Natural killer cell (primary cell): Measurements from ENCODE around the gene UQCC5. TPM values are rescaled to one million over a fixed set of nuclear protein-coding genes. Genes with fewer than 3 reads are reported as not detected.

Experiments
- ATAC-seq, 3 donors: fragments of 150-1000 bp in 2 of 3; fragments of 200-7000 bp in 1 of 3; cut with Tn5 transposase; 1 replicate in 1 of 3; 2 replicates in 2 of 3; pipeline ENCODE4 v1.10.0; 2021; ENCODE audit warnings: mild to moderate bottlenecking in 2 of 3, moderate library complexity in 2 of 3
- DNase-seq, 2 donors: peaks; one replicate each; pipeline versions ENCODE4 v3.0.0 to v3.0.0-alpha.2; 2013 to 2021; ENCODE audit warnings: mixed read lengths in 1 of 2
- H3K27ac ChIP-seq: one replicate; pipeline ENCODE4 v1.5.1; 2013; ENCODE audit warnings: mild to moderate bottlenecking, low read length
- H3K27me3 ChIP-seq: one replicate; pipeline ENCODE4 v1.6.1; 2013; ENCODE audit warnings: low read length; ENCODE audit not compliant: control insufficient read depth, insufficient read depth
- H3K36me3 ChIP-seq: one replicate; pipeline ENCODE4 v1.6.1; 2013; ENCODE audit warnings: low read length; ENCODE audit not compliant: control insufficient read depth, insufficient read depth
- H3K4me1 ChIP-seq: one replicate; pipeline ENCODE4 v1.6.1; 2013; ENCODE audit warnings: low read length; ENCODE audit not compliant: control insufficient read depth, insufficient read depth
- H3K4me3 ChIP-seq: one replicate; pipeline ENCODE4 v1.5.1; 2013; ENCODE audit warnings: low read length
- H3K9me3 ChIP-seq: one replicate; pipeline ENCODE4 v1.6.1; 2013; ENCODE audit warnings: low read length; ENCODE audit not compliant: control insufficient read depth, insufficient read depth
- H3K27ac Mint-ChIP-seq, 2 donors: one replicate each; pipeline ENCODE4 v1.8.0; 2022; ENCODE audit warnings: mild to moderate bottlenecking in 2 of 2, mixed read lengths in 2 of 2, moderate library complexity in 1 of 2
- H3K27me3 Mint-ChIP-seq, 2 donors: one replicate each; pipeline ENCODE4 v1.8.0; 2022; ENCODE audit warnings: low read depth in 2 of 2, mixed read lengths in 2 of 2
- H3K36me3 Mint-ChIP-seq: one replicate; pipeline ENCODE4 v1.8.0; 2022; ENCODE audit warnings: mixed read lengths
- H3K4me1 Mint-ChIP-seq, 2 donors: one replicate each; pipeline ENCODE4 v1.8.0; 2022; ENCODE audit warnings: mixed read lengths in 2 of 2
- H3K4me3 Mint-ChIP-seq: one replicate; pipeline ENCODE4 v1.8.0; 2022; ENCODE audit warnings: mild to moderate bottlenecking, moderate library complexity, mixed read lengths
- H3K9me3 Mint-ChIP-seq, 2 donors: one replicate each; pipeline ENCODE4 v1.8.0; 2022; ENCODE audit warnings: mixed read lengths in 2 of 2
- WGBS: methylation state at CpG from one replicate; pipeline ENCODE4 v1.1.7; 2013; ENCODE audit warnings: missing lambda C conversion rate; ENCODE audit not compliant: insufficient coverage; 5-methylcytosine and 5-hydroxymethylcytosine counted together
- intact Hi-C: fragments of 100-400 bp; cut with micrococcal nuclease; formaldehyde crosslinking; loops from one replicate; pipeline ENCODE4 v1.14.2; 2022
- total RNA-seq, 4 donors: library from RNA; stranded (reverse); fragments of 120-200 nt in 1 of 4; gene quantifications; one replicate each; pipeline versions ENCODE4 v1.2.3 to v1.2.4, GENCODE V29; 2013 to 2022
- TF ChIP-seq, protein P1 (sequence below): fragments of 200-600 bp; IDR thresholded peaks from one replicate; pipeline ENCODE4 v1.8.0; 2022; ENCODE audit warnings: antibody characterized with exemption

Gene UQCC5
- total RNA-seq, 3 donors from 2014 or later (not counting 1 experiment from before 2014, with no cell fraction given): 4.1 to 9.5 (median 7.3) TPM

DNA sequence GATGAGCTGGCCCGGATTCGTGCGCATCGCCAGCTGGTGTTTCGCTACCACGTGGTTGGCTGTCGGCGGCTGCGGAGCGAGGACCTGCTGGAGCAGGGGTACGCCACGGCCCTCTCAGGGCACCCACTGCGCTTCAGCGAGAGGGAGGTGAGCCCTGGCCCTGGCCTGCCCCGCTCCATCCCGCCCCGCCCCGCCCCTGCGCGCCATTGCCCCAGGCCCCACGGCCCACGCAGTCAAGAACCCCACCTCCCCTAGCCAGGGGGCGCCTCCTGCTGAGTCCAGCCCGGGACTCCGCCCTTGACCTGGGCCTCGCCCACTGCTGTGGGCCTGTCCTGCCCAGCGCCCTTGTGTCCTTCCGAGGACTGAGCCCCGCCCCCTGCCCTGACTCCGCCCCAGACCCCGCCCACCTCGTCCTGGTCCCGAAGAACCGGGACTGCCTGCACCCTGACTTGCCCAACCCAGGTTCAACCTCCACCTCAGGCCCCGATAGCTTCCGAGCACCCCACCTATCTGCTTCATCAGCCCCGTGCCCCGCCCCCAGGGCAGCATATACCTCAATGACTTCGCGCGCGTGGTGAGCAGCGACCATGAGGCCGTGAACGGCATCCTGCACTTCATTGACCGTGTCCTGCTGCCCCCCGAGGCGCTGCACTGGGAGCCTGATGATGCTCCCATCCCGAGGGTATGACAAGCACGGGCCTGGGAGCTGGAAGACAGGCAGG is 17.5 kb upstream of the UQCC5 start:
- TF ChIP-seq, protein P1, sequence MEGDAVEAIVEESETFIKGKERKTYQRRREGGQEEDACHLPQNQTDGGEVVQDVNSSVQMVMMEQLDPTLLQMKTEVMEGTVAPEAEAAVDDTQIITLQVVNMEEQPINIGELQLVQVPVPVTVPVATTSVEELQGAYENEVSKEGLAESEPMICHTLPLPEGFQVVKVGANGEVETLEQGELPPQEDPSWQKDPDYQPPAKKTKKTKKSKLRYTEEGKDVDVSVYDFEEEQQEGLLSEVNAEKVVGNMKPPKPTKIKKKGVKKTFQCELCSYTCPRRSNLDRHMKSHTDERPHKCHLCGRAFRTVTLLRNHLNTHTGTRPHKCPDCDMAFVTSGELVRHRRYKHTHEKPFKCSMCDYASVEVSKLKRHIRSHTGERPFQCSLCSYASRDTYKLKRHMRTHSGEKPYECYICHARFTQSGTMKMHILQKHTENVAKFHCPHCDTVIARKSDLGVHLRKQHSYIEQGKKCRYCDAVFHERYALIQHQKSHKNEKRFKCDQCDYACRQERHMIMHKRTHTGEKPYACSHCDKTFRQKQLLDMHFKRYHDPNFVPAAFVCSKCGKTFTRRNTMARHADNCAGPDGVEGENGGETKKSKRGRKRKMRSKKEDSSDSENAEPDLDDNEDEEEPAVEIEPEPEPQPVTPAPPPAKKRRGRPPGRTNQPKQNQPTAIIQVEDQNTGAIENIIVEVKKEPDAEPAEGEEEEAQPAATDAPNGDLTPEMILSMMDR: no peak
- no peaks in the 10 kb centered on the region for H3K4me1 ChIP-seq
- DNase-seq (no peak), ATAC-seq (no peak)
- no peak overlapping the region for H3K4me3 ChIP-seq
- H3K9me3 ChIP-seq: no peaks in the 10 kb centered on the region
- 92% methylated on average over 49 of the region's 50 CpGs for WGBS
- no peaks in the 10 kb centered on the region for H3K36me3 ChIP-seq
- no peaks in the 10 kb centered on the region for H3K36me3 Mint-ChIP-seq
- H3K27me3 ChIP-seq: no peaks in the 10 kb centered on the region
- intact Hi-C loops: no loop called here
- no peak overlapping the region for H3K27ac Mint-ChIP-seq
- no peaks in the 10 kb centered on the region for H3K27me3 Mint-ChIP-seq
- no peaks in the 10 kb centered on the region for H3K9me3 Mint-ChIP-seq
- H3K4me1 Mint-ChIP-seq: no peaks in the 10 kb centered on the region
- H3K27ac ChIP-seq: no peak overlapping the region
- H3K4me3 Mint-ChIP-seq: no peak overlapping the region

DNA sequence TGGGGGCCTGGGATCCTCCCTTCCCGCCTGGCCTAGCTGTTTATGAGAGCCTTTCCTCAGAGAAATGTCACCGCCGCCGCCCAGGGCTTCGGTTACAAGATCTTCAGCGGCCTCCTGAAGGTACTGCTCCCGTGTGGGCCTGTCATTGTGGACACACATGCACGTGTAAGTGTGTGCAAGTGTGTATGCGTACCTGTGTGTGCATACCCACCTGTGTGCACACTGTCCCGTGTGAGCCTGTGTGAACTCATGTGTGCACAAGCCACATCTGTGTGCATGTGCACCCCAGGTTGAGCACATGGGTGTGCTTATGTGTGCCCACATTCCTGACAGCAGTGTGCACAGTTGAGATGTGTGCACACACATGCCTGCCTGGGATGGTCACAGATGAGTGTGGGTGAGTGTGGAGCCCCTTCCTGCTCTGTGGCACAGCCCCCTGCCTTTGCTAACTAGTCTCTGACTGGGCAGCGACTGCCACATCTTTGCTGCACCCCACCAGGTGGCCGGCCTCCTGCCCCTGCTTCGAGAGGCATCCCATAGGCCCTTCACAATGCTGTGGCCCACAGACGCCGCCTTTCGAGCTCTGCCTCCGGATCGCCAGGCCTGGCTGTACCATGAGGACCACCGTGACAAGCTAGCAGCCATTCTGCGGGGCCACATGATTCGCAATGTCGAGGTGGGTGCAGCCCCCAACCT is 16.8 kb upstream of the UQCC5 start:
- no peak overlapping the region for H3K27ac ChIP-seq
- 92% methylated on average over 22 of the region's 22 CpGs for WGBS
- Mint-ChIP-seq H3K36me3 (no peaks in the 10 kb centered on the region), H3K4me1 (no peaks in the 10 kb centered on the region), H3K4me3 (no peak overlapping the region), H3K9me3 (no peaks in the 10 kb centered on the region), H3K27me3 (no peaks in the 10 kb centered on the region), H3K27ac (no peak overlapping the region)
- ATAC-seq (no peak), DNase-seq (no peak)
- intact Hi-C loops: no loop called here
- no peaks in the 10 kb centered on the region for H3K9me3 ChIP-seq
- H3K36me3 ChIP-seq: no peaks in the 10 kb centered on the region
- no peaks in the 10 kb centered on the region for H3K4me1 ChIP-seq
- no peak overlapping the region for H3K4me3 ChIP-seq
- TF ChIP-seq, protein P1: no peak
- no peaks in the 10 kb centered on the region for H3K27me3 ChIP-seq

DNA sequence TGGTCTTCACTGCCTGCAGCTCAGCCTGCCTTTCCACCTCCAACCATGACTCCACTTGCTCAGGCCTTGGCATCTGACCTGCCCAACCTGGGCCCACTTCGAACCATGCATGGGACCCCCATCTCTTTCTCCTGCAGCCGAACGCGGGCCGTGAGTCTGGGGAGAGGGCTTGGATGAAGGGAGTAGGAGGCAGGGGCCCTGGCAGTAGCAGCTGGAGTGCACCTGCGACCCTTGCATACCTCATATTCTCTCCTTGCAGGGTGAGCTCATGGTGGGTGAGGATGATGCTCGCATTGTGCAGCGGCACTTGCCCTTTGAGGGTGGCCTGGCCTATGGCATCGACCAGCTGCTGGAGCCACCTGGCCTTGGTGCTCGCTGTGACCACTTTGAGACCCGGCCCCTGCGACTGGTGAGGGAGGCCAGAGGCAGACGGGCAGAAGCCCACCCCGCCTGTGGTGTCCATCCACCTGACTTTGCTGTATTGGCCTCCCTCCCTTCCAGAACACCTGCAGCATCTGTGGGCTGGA is 16.2 kb upstream of the UQCC5 start:
- Mint-ChIP-seq H3K9me3 (no peaks in the 10 kb centered on the region), H3K4me3 (no peak overlapping the region), H3K36me3 (no peaks in the 10 kb centered on the region), H3K4me1 (no peaks in the 10 kb centered on the region), H3K27ac (no peak overlapping the region), H3K27me3 (no peaks in the 10 kb centered on the region)
- ATAC-seq (no peak), DNase-seq (no peak)
- Histone ChIP-seq H3K27me3 (no peaks in the 10 kb centered on the region), H3K36me3 (no peaks in the 10 kb centered on the region), H3K9me3 (no peaks in the 10 kb centered on the region), H3K4me3 (no peak overlapping the region), H3K27ac (no peak overlapping the region), H3K4me1 (no peaks in the 10 kb centered on the region)
- intact Hi-C loops: no loop called here
- TF ChIP-seq, protein P1: no peak
- 95% methylated on average over 13 of the region's 14 CpGs for WGBS
